CD4-positive, alpha-beta T cell (primary cell): ENCODE measurements around the gene NLRP5. TPM values are rescaled to one million over a fixed set of nuclear protein-coding genes. Genes with fewer than 3 reads are reported as not detected.

Source experiments
- ATAC-seq: fragments of 200-7000 bp; cut with Tn5 transposase; one replicate; pipeline ENCODE4 v1.10.0; 2022; ENCODE audit warnings: mild to moderate bottlenecking; ENCODE audit not compliant: poor library complexity
- CTCF ChIA-PET: fragments of 350-600 bp; sonication (Branson Sonifier 250); formaldehyde crosslinking; loops from one replicate; lab custom pipeline; 2021; ENCODE audit warnings: antibody characterized with exemption, inconsistent platforms; lab: Charles Lee
- POLR2A ChIA-PET: fragments of 350-600 bp; sonication (Branson Sonifier 250); formaldehyde crosslinking; loops from one replicate; lab custom pipeline; 2021; ENCODE audit warnings: antibody characterized with exemption, inconsistent platforms; lab: Charles Lee
- DNase-seq, 14 experiments: peaks; one replicate each; pipeline ENCODE4 v3.0.0-alpha.2; 2013 to 2020; ENCODE audit warnings: mixed read lengths in 2 of 14
- H3K27ac ChIP-seq, 2 donors: one replicate each; pipeline versions ENCODE4 v1.5.1 to v1.7.0; 2013; ENCODE audit warnings: low read length in 2 of 2, low read depth in 1 of 2, mild to moderate bottlenecking in 1 of 2
- H3K27me3 ChIP-seq, 2 experiments: 1 replicate in 1 of 2; 2 replicates in 1 of 2; pipeline versions ENCODE4 v1.6.1 to v1.7.0; 2013; ENCODE audit warnings: low read length in 2 of 2, control low read depth in 1 of 2, mild to moderate bottlenecking in 1 of 2, moderate library complexity in 1 of 2; ENCODE audit not compliant: insufficient read depth in 2 of 2, control insufficient read depth in 1 of 2
- H3K36me3 ChIP-seq: one replicate; pipeline ENCODE4 v1.6.1; 2013; ENCODE audit warnings: low read length, control low read depth; ENCODE audit not compliant: insufficient read depth
- H3K4me1 ChIP-seq: one replicate; pipeline ENCODE4 v1.6.1; 2013; ENCODE audit warnings: low read length, control low read depth; ENCODE audit not compliant: insufficient read depth
- H3K4me3 ChIP-seq: one replicate; pipeline ENCODE4 v1.5.1; 2013; ENCODE audit warnings: mild to moderate bottlenecking, low read length, moderate library complexity
- H3K9me3 ChIP-seq, 2 experiments: 1 replicate in 1 of 2; 2 replicates in 1 of 2; pipeline versions ENCODE4 v1.6.1 to v1.7.0; 2013; ENCODE audit warnings: low read length in 2 of 2, mild to moderate bottlenecking in 2 of 2, control low read depth in 1 of 2, moderate library complexity in 1 of 2; ENCODE audit not compliant: control insufficient read depth in 1 of 2, insufficient read depth in 1 of 2
- H3K27ac Mint-ChIP-seq: one replicate; pipeline ENCODE4 v1.8.0; 2020; ENCODE audit warnings: mixed read lengths
- H3K27me3 Mint-ChIP-seq: one replicate; pipeline ENCODE4 v1.8.0; 2021; ENCODE audit warnings: mixed read lengths
- H3K36me3 Mint-ChIP-seq: one replicate; pipeline ENCODE4 v1.8.0; 2021; ENCODE audit warnings: low read depth, mixed read lengths
- H3K4me1 Mint-ChIP-seq: one replicate; pipeline ENCODE4 v1.8.0; 2021; ENCODE audit warnings: low read depth, mixed read lengths
- H3K4me3 Mint-ChIP-seq: one replicate; pipeline ENCODE4 v1.8.0; 2020; ENCODE audit warnings: mild to moderate bottlenecking, mixed read lengths
- H3K9me3 Mint-ChIP-seq: one replicate; pipeline ENCODE4 v1.8.0; 2020; ENCODE audit warnings: mixed read lengths
- intact Hi-C, 2 experiments: fragments of 100-400 bp; cut with DNase I in 1 of 2; cut with micrococcal nuclease in 1 of 2; formaldehyde crosslinking; loops; one replicate each; pipeline versions ENCODE4 v1.15.1 to v1.9.0; 2023 to 2025; cut with DNase I, micrococcal nuclease
- total RNA-seq, 174 experiments: library from RNA in 2 of 174; stranded (reverse) in 2 of 174; gene quantifications; one replicate each; pipeline ENCODE4 v1.2.3 and lab custom pipeline; 2021 to 2026
- TF ChIP-seq, protein P1 (sequence below): fragments of 200-600 bp; IDR thresholded peaks from one replicate; pipeline ENCODE4 v1.8.0; 2022; ENCODE audit warnings: antibody characterized with exemption, mild to moderate bottlenecking

NLRP5 gene
- total RNA-seq, 2 experiments from 2014 or later, result not detected

DNA sequence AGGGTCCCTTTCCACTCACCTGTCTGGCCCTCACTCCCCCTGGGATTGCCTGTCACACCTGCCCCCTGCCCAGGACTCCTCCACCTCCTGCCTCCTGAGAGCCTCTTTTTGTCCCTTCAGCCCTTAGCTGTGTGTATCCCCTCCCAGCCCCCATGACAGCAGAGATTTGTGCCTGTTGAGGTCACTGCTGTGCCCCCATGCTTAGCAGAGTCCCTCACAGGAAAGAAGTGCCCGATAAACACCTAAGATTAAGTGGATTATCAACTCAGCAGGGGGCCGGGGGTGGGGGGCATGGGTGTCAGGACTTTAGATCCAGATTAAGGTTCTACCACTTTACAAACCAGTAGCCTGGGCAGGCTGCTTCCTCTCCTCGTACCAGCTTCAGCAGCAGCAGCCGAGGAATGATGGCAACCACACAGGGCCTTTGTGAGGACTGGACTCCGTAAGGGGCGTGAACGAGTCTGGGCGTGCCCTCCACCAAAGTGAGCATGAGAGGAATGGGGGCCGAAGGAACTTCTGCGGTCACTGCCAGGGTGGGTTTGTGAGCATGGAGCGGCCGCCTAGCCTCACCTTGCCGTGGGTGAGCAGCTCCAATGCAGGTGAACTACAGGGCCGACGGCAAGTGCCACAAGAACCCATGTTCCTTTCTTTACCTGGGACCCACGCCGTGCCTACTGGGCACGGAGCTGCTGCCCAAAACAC is 98.4 kb downstream of the NLRP5 start:
- no peak overlapping the region for H3K27ac Mint-ChIP-seq
- peaks cover 10% of the 10 kb centered on the region for H3K4me1 Mint-ChIP-seq
- POLR2A ChIA-PET, result interaction anchor here (1.4 kb wide), 1 partner anchor 57 kb away, joined by 3 read pairs; the partner anchor contains the start of gene ZNF444
- H3K9me3 ChIP-seq, result no peaks in the 10 kb centered on the region
- intact Hi-C loops, result loop anchor here in 1 of 2 experiments (5.0 kb wide), 1 partner anchor 267 kb away; no protein-coding TSS in a partner anchor
- H3K36me3 ChIP-seq, result peaks cover 8% of the 10 kb centered on the region
- no peak overlapping the region for H3K4me3 Mint-ChIP-seq
- H3K4me3 ChIP-seq, result no peak overlapping the region
- H3K36me3 Mint-ChIP-seq, result peaks cover 12% of the 10 kb centered on the region
- peaks cover 9% of the 10 kb centered on the region for H3K27me3 Mint-ChIP-seq
- H3K27ac ChIP-seq, result no peak overlapping the region
- TF ChIP-seq, protein P1, sequence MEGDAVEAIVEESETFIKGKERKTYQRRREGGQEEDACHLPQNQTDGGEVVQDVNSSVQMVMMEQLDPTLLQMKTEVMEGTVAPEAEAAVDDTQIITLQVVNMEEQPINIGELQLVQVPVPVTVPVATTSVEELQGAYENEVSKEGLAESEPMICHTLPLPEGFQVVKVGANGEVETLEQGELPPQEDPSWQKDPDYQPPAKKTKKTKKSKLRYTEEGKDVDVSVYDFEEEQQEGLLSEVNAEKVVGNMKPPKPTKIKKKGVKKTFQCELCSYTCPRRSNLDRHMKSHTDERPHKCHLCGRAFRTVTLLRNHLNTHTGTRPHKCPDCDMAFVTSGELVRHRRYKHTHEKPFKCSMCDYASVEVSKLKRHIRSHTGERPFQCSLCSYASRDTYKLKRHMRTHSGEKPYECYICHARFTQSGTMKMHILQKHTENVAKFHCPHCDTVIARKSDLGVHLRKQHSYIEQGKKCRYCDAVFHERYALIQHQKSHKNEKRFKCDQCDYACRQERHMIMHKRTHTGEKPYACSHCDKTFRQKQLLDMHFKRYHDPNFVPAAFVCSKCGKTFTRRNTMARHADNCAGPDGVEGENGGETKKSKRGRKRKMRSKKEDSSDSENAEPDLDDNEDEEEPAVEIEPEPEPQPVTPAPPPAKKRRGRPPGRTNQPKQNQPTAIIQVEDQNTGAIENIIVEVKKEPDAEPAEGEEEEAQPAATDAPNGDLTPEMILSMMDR, result no peak
- no peaks in the 10 kb centered on the region for H3K9me3 Mint-ChIP-seq
- no peak for ATAC-seq
- H3K4me1 ChIP-seq, result peaks cover 10% of the 10 kb centered on the region
- DNase-seq, result no peak
- CTCF ChIA-PET, result interaction anchor here (0.7 kb wide), 1 partner anchor 19 kb away, joined by 4 read pairs; no protein-coding TSS in a partner anchor
- H3K27me3 ChIP-seq, result peaks cover 3 to 8% of the 10 kb centered on the region in 2 experiments

DNA sequence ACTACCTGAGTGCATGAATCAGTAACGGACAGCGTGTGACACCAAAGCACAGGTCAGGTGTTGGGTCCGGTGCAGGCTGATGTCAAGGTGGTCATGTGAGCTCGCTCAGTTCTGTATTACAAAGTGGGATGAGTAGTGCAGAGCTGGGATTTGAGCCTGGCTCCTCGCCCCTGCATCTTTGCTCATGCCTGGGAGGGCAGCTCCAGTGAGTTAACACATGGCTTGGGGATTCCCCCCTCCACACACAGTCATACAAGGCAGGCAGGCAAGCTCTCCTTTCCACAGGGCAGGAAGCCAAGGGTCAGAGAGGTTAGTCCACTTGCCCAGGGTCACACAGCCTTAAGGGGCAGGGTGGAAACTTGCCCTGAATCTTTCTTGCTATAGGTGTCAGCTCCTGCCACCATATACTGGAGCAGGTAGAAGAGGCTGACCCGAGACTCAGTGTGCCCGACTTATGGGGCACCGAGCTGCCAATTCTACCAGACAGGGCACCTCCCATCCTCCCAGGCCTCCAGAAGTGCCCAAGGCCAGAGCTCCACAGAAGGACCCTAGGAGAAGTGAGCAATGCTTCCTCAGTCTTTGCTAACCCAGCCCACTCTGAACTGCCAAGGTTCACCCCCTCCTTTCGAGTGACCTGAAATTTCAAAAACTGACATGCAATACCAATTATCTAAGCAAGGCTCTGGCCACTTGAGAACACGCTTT is 99.1 kb downstream of the NLRP5 start:
- Histone ChIP-seq H3K27me3 (peaks cover 3 to 8% of the 10 kb centered on the region in 2 experiments), H3K36me3 (peaks cover 10% of the 10 kb centered on the region), H3K4me1 (peaks cover 8% of the 10 kb centered on the region), H3K4me3 (no peak overlapping the region), H3K9me3 (no peaks in the 10 kb centered on the region), H3K27ac (no peak overlapping the region)
- Mint-ChIP-seq H3K9me3 (no peaks in the 10 kb centered on the region), H3K36me3 (peaks cover 17% of the 10 kb centered on the region), H3K27me3 (peaks cover 8% of the 10 kb centered on the region), H3K27ac (no peak overlapping the region), H3K4me1 (peaks cover 8% of the 10 kb centered on the region), H3K4me3 (no peak overlapping the region)
- ChIA-PET POLR2A (interaction anchor here (1.4 kb wide), 1 partner anchor 56 kb away, joined by 3 read pairs; the partner anchor contains the start of gene ZNF444), CTCF (no interaction called here)
- ATAC-seq (no peak), DNase-seq (peak in 1 of 14 experiments; percentile 23)
- TF ChIP-seq, protein P1, result no peak
- intact Hi-C loops, result no loop called here

DNA sequence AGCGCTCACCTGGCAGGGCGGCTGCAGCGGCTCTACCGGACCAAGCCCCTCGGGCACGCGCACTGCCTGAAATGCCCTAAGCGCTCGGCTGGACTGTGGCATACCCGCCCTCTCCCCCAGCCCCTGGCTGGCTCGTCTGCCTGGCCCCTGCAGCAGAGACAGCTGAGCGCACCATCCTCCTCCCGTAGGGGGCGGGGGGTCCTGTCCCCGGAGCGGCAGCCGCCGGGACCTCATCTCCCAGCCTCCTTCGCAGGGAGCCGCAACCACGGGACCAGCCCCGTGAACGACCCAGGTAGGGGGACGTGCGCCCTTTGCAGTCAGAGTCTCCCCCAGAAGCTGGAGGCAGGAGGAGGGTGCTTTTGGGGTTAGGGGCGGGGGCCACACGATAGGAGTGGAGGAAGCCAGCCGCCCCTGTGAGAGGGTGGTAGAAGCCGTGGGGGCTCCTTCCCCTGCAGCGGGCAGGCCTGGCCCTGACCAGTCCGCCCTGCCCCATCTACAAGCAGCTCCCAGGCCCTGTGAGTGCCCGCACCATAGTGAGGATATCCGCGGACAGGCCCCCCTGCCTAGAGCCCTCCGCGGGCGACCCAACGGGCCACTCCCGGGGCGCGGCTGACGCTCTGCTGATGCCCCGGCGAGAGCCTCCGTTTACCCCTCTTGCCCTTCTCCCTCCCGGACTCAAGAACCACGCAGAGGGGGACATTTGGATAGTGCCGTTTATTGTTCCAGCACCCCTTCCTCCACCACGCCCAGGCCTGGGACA is 100.3 kb downstream of the NLRP5 start:
- H3K36me3 ChIP-seq, result peaks cover 15% of the 10 kb centered on the region
- intact Hi-C loops, result no loop called here
- H3K9me3 Mint-ChIP-seq, result no peaks in the 10 kb centered on the region
- no peaks in the 10 kb centered on the region for H3K9me3 ChIP-seq
- DNase-seq, result peak in 1 of 14 experiments; percentile 10
- no peak overlapping the region for H3K4me3 ChIP-seq
- TF ChIP-seq, protein P1, result no peak
- H3K4me1 Mint-ChIP-seq, result no peaks in the 10 kb centered on the region
- no peaks in the 10 kb centered on the region for H3K27me3 Mint-ChIP-seq
- no peak overlapping the region for H3K4me3 Mint-ChIP-seq
- no peak overlapping the region for H3K27ac ChIP-seq
- peaks cover 23% of the 10 kb centered on the region for H3K36me3 Mint-ChIP-seq
- H3K27me3 ChIP-seq, result peaks cover 0 to 2% of the 10 kb centered on the region in 2 experiments
- H3K4me1 ChIP-seq, result peaks cover 5% of the 10 kb centered on the region
- ATAC-seq, result no peak
- ChIA-PET CTCF (no interaction called here), POLR2A (no interaction called here)
- H3K27ac Mint-ChIP-seq, result no peak overlapping the region
